Mesendoderm (in vitro differentiated cells): ENCODE data around the gene GNL2.
"Not testable (repeated sequence)": the region's sequence is repeated elsewhere in the genome, so short reads cannot be mapped to it uniquely, and the experiment has no call there.

Experiments
- DNase-seq: peaks from one replicate; pipeline ENCODE4 v3.0.0; 2013
- H2AK5ac ChIP-seq: 2 replicates; pipeline ENCODE4 v1.6.1; 2013; ENCODE audit warnings: low read length, inconsistent platforms
- H2BK120ac ChIP-seq: 2 replicates; pipeline ENCODE4 v1.6.1; 2013; ENCODE audit warnings: low read depth, mild to moderate bottlenecking, low read length, moderate library complexity, mixed read lengths
- H2BK15ac ChIP-seq: replicated peaks from 2 replicates; pipeline ENCODE4 v1.6.1; 2013; ENCODE audit warnings: low read depth, mild to moderate bottlenecking, moderate library complexity
- H2BK5ac ChIP-seq: 2 replicates; pipeline ENCODE4 v1.6.1; 2013; ENCODE audit warnings: low read length, inconsistent platforms
- H3K18ac ChIP-seq: 2 replicates; pipeline ENCODE4 v1.6.1; 2013; ENCODE audit warnings: mild to moderate bottlenecking, low read length, mixed read lengths
- H3K23ac ChIP-seq: one replicate; pipeline ENCODE4 v1.6.1; 2013; ENCODE audit warnings: low read length
- H3K27ac ChIP-seq: 2 replicates; pipeline ENCODE4 v1.5.1; 2013; ENCODE audit warnings: low read depth, mild to moderate bottlenecking, inconsistent platforms, low read length, moderate library complexity
- H3K27me3 ChIP-seq: 2 replicates; pipeline ENCODE4 v1.6.1; 2013; ENCODE audit warnings: low read length, control low read depth, mild to moderate bottlenecking, inconsistent platforms; ENCODE audit not compliant: insufficient read depth, poor library complexity
- H3K36me3 ChIP-seq: 2 replicates; pipeline ENCODE4 v1.6.1; 2013; ENCODE audit warnings: low read length, inconsistent platforms; ENCODE audit not compliant: control insufficient read depth, insufficient read depth
- H3K4ac ChIP-seq: one replicate; pipeline ENCODE4 v1.6.1; 2013; ENCODE audit warnings: low read depth, mild to moderate bottlenecking, low read length, moderate library complexity
- H3K4me1 ChIP-seq: 2 replicates; pipeline ENCODE4 v1.6.1; 2013; ENCODE audit warnings: low read depth, low read length, inconsistent platforms; ENCODE audit not compliant: control insufficient read depth
- H3K4me2 ChIP-seq: 2 replicates; pipeline ENCODE4 v1.6.1; 2013; ENCODE audit warnings: low read length
- H3K4me3 ChIP-seq: 2 replicates; pipeline ENCODE4 v1.5.1; 2013; ENCODE audit warnings: mild to moderate bottlenecking, low read length
- H3K56ac ChIP-seq: one replicate; pipeline ENCODE4 v1.6.1; 2013; ENCODE audit warnings: low read length
- H3K79me1 ChIP-seq: 2 replicates; pipeline ENCODE4 v1.6.1; 2013; ENCODE audit warnings: low read length, inconsistent platforms
- H3K79me2 ChIP-seq: 2 replicates; pipeline ENCODE4 v1.6.1; 2013; ENCODE audit warnings: mild to moderate bottlenecking, low read length; ENCODE audit not compliant: control insufficient read depth, insufficient read depth
- H3K9ac ChIP-seq: 2 replicates; pipeline ENCODE4 v1.6.1; 2013; ENCODE audit warnings: low read length, inconsistent platforms
- H4K5ac ChIP-seq: one replicate; pipeline ENCODE4 v1.6.1; 2013; ENCODE audit warnings: low read length
- H4K8ac ChIP-seq: one replicate; pipeline ENCODE4 v1.6.1; 2013; ENCODE audit warnings: low read depth, mild to moderate bottlenecking, control low read depth, low read length, moderate library complexity
- WGBS: extraction: QIAGEN DNeasy Blood & Tissue Kit; methylation state at CpG from one replicate; pipeline ENCODE4 v1.1.7; 2013; ENCODE audit warnings: low lambda C conversion rate, missing lambda C conversion rate; ENCODE audit not compliant: insufficient coverage; ENCODE audit errors: extremely low coverage; 5-methylcytosine and 5-hydroxymethylcytosine counted together

Gene GNL2

DNA sequence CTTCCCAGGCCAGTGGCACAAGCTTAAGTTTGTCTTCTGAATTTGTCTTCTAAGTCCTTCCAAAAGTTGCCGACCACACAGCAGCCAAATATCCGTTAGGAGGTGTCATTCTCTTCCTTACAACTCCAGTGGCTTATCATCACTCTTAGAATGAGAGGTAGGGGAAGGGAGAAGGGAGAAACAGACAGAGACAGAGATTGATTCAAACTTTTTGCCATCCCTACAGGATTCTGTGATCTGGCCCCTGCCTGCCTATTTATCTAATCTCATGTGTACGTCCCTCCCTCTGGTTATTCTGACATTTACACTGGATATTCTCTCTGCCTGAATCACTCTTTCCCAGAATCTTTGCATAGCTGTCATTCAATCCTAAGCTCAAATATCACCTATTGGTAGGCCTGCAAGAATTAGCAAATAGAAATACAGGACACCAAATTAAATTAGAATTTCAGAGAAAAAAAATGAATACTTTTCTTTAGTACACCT is 488 bp upstream of the GNL2 start:
- H3K23ac ChIP-seq: no peak overlapping the region
- no peak overlapping the region for H4K8ac ChIP-seq
- no peak overlapping the region for H3K27ac ChIP-seq
- H3K4me2 ChIP-seq: peak overlapping the region; percentile 55
- no peak overlapping the region for H2BK5ac ChIP-seq
- no peak overlapping the region for H3K56ac ChIP-seq
- no CpG with 5 or more reads among the region's 3 CpGs for WGBS
- peaks cover 7% of the 10 kb centered on the region for H3K79me1 ChIP-seq
- H2BK15ac ChIP-seq: no peak overlapping the region
- H3K18ac ChIP-seq: no peak overlapping the region
- DNase-seq: no peak
- no peak overlapping the region for H2BK120ac ChIP-seq
- H3K4ac ChIP-seq: no peak overlapping the region
- H3K9ac ChIP-seq: peak overlapping the region; percentile 2
- H4K5ac ChIP-seq: no peak overlapping the region
- H3K27me3 ChIP-seq: no peaks in the 10 kb centered on the region
- H3K36me3 ChIP-seq: no peaks in the 10 kb centered on the region
- H3K4me1 ChIP-seq: peaks cover 2% of the 10 kb centered on the region
- H3K4me3 ChIP-seq: no peak overlapping the region
- peaks cover 29% of the 10 kb centered on the region for H3K79me2 ChIP-seq
- no peak overlapping the region for H2AK5ac ChIP-seq

DNA sequence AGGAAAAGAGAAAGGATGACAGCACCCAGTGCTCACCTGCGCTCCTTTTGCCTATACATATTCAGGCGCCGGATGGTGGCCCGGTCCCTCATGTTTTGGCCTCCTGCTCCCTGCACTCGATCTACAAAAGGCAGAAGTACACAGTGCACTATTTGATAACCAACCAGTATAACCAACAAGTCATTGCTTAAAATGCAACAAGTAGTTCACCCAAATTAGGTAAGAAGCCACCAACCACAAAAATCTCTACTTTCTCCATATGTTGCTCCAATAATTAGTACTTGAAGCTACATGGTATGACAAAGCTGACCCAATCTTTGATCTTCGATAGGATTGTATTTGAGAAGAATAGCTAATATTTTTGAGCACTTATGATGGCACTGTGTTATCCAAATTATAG is 2.0 kb downstream of the GNL2 start:
- H3K27me3 ChIP-seq: no peaks in the 10 kb centered on the region
- H2BK120ac ChIP-seq: no peak overlapping the region
- H4K8ac ChIP-seq: no peak overlapping the region
- no peak overlapping the region for H3K4ac ChIP-seq
- no peak for DNase-seq
- no peak overlapping the region for H2AK5ac ChIP-seq
- H3K27ac ChIP-seq: no peak overlapping the region
- H3K4me2 ChIP-seq: no peak overlapping the region
- H3K9ac ChIP-seq: no peak overlapping the region
- H3K23ac ChIP-seq: no peak overlapping the region
- no peak overlapping the region for H3K56ac ChIP-seq
- WGBS: no CpG with 5 or more reads among the region's 6 CpGs
- no peak overlapping the region for H2BK15ac ChIP-seq
- no peak overlapping the region for H3K4me3 ChIP-seq
- H3K79me2 ChIP-seq: peaks cover 29% of the 10 kb centered on the region
- peaks cover 2% of the 10 kb centered on the region for H3K4me1 ChIP-seq
- no peak overlapping the region for H3K18ac ChIP-seq
- peaks cover 9% of the 10 kb centered on the region for H3K79me1 ChIP-seq
- no peak overlapping the region for H2BK5ac ChIP-seq
- peaks cover 5% of the 10 kb centered on the region for H3K36me3 ChIP-seq
- no peak overlapping the region for H4K5ac ChIP-seq

DNA sequence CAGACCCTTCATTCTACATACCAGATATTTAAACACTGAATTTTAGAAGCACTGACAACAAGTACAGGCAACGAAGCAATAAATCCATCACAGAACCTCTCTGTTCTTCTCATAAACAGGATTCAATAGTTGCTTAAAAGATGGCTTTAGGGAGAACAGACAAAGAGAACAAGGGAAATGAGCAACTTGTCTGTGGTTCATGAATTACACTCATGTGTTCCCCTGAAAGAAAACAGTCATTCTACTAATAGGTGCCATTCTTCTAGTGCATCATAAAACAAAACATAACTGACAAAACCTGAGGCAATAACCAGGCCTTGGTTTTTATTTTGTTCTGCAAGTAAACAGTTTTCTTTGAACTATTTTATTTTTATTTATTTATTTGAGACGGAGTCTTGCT is 6.8 kb downstream of the GNL2 start:
- Histone ChIP-seq H2AK5ac (no peak overlapping the region), H3K79me1 (peaks cover 13% of the 10 kb centered on the region), H3K18ac (no peak overlapping the region), H2BK5ac (no peak overlapping the region), H3K4ac (no peak overlapping the region), H3K4me3 (no peak overlapping the region), H2BK15ac (no peak overlapping the region), H4K5ac (no peak overlapping the region), H3K36me3 (peaks cover 7% of the 10 kb centered on the region), H3K4me2 (no peak overlapping the region), H3K4me1 (peaks cover under 1% of the 10 kb centered on the region), H3K9ac (no peak overlapping the region), H3K27me3 (no peaks in the 10 kb centered on the region), H3K23ac (no peak overlapping the region), H4K8ac (no peak overlapping the region), H3K27ac (no peak overlapping the region), H3K79me2 (peaks cover 13% of the 10 kb centered on the region), H3K56ac (no peak overlapping the region), H2BK120ac (no peak overlapping the region)
- DNase-seq: no peak
- WGBS: no CpG with 5 or more reads among the region's 2 CpGs

DNA sequence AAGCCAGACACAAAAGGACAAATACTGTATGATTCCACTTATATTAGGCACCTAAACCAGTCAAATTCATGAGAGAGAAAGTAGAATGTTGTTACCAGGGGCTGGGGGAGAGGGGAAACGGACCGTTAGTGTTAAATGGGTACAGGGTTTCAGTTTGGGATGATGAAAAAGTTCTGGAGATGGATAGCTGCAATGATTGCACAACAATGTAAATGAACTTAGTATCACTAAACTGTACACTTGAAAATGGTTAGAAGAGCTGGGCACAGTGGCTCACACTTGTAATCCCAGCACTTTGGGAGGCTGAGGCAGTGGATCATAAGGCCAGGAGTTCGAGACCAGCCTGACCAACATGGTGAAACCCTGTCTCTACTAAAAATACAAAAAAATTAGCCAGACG is 11.2 kb downstream of the GNL2 start:
- H2BK120ac ChIP-seq, H3K56ac ChIP-seq, H3K9ac ChIP-seq, H2AK5ac ChIP-seq, H3K79me2 ChIP-seq, H4K8ac ChIP-seq, H4K5ac ChIP-seq, DNase-seq, H3K4me3 ChIP-seq, H3K27ac ChIP-seq, H3K23ac ChIP-seq, H2BK15ac ChIP-seq, H3K36me3 ChIP-seq, H3K79me1 ChIP-seq, H3K4me1 ChIP-seq, H2BK5ac ChIP-seq, H3K4me2 ChIP-seq, H3K4ac ChIP-seq, H3K27me3 ChIP-seq, H3K18ac ChIP-seq: not testable (repeated sequence)
- no CpG with 5 or more reads among the region's 4 CpGs for WGBS

DNA sequence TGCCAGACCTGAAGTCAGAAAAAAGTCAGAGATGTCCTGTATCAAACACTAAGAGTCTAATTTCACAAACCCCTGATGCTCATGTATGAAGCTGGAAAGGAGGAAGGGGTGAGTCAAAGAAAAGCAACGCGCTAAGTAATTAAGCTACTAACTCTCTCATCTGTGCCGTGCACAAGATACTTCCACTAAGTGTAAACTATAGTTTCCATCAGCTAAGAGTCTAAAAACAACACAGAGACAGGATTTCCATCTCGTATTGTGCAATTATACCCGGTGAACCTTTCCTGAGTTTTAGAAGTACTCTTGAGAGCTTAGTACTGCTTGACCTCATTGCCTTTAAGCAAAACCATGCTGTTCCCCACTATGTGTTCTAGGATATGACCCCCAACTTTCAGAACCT is 20.0 kb downstream of the GNL2 start:
- Histone ChIP-seq H3K4me2 (no peak overlapping the region), H3K4me1 (no peaks in the 10 kb centered on the region), H3K18ac (no peak overlapping the region), H3K23ac (no peak overlapping the region), H2BK120ac (no peak overlapping the region), H2BK15ac (no peak overlapping the region), H3K79me1 (no peaks in the 10 kb centered on the region), H3K4ac (no peak overlapping the region), H3K56ac (no peak overlapping the region), H3K36me3 (peaks cover 14% of the 10 kb centered on the region), H3K27me3 (no peaks in the 10 kb centered on the region), H3K79me2 (no peaks in the 10 kb centered on the region), H4K8ac (no peak overlapping the region), H3K4me3 (no peak overlapping the region), H2AK5ac (no peak overlapping the region), H3K9ac (no peak overlapping the region), H2BK5ac (no peak overlapping the region), H3K27ac (no peak overlapping the region), H4K5ac (no peak overlapping the region)
- WGBS: no CpG with 5 or more reads among the region's 5 CpGs
- DNase-seq: no peak

DNA sequence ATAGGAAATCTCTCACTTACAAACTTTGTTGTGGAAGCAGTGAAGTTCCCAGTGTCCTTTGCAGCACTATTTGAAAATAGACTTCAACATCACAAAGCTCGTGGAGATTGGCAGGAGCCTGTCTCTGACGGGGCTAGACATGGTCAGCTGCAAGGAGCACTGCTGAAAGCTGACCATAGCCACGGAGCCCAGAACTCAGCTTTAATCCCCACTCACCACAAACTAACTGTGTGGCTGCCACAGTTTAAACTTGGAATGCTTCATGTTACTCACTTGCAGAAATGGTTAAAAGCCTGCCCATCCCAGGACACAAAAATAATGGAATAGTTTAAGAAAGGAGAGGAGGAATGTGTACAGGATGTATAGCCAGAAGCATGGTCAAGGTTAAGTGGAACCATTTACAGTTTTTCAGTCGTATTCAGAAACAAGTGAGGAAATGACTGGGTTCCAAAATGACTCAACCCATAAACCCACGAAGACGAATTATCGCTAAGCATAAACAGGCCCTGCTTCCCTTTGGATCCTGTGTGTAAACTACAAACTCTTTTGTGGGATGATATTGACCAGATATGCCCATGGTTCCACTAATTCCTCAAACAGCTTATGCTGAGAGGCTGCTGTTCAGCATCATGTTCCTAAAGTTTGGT is 20.8 kb downstream of the GNL2 start:
- no peak overlapping the region for H2BK15ac ChIP-seq
- no peak overlapping the region for H4K8ac ChIP-seq
- H3K27me3 ChIP-seq: no peaks in the 10 kb centered on the region
- H2BK120ac ChIP-seq: no peak overlapping the region
- H3K4me1 ChIP-seq: no peaks in the 10 kb centered on the region
- no peak overlapping the region for H3K56ac ChIP-seq
- no peak overlapping the region for H2BK5ac ChIP-seq
- no peak overlapping the region for H3K4ac ChIP-seq
- WGBS: no CpG with 5 or more reads among the region's 7 CpGs
- DNase-seq: no peak
- H3K9ac ChIP-seq: no peak overlapping the region
- no peak overlapping the region for H3K4me2 ChIP-seq
- no peaks in the 10 kb centered on the region for H3K79me1 ChIP-seq
- no peak overlapping the region for H2AK5ac ChIP-seq
- no peaks in the 10 kb centered on the region for H3K79me2 ChIP-seq
- H3K23ac ChIP-seq: no peak overlapping the region
- H4K5ac ChIP-seq: no peak overlapping the region
- peaks cover 14% of the 10 kb centered on the region for H3K36me3 ChIP-seq
- H3K4me3 ChIP-seq: no peak overlapping the region
- H3K27ac ChIP-seq: no peak overlapping the region
- H3K18ac ChIP-seq: no peak overlapping the region
